ENCODE results near the gene GXYLT2. TPM values are rescaled to one million over a fixed set of nuclear protein-coding genes. Genes with fewer than 3 reads are reported as not detected.

Gene GXYLT2, protein sequence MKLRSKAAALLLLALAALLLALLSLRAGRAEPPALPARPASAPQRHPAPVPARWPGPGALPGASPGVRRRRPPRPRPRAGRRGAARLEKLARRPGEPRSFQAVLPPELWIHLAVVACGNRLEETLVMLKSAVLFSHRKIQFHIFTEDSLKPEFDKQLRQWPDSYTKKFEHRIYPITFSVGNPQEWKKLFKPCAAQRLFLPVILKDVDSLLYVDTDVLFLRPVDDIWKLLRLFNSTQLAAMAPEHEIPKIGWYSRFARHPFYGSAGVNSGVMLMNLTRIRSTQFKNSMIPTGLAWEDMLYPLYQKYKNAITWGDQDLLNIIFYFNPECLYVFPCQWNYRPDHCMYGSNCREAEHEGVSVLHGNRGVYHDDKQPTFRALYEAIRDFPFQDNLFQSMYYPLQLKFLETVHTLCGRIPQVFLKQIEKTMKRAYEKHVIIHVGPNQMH
- 2.0 TPM for polyA plus RNA-seq (2012; ENCODE audit: insufficient read length, low read depth)

DNA sequence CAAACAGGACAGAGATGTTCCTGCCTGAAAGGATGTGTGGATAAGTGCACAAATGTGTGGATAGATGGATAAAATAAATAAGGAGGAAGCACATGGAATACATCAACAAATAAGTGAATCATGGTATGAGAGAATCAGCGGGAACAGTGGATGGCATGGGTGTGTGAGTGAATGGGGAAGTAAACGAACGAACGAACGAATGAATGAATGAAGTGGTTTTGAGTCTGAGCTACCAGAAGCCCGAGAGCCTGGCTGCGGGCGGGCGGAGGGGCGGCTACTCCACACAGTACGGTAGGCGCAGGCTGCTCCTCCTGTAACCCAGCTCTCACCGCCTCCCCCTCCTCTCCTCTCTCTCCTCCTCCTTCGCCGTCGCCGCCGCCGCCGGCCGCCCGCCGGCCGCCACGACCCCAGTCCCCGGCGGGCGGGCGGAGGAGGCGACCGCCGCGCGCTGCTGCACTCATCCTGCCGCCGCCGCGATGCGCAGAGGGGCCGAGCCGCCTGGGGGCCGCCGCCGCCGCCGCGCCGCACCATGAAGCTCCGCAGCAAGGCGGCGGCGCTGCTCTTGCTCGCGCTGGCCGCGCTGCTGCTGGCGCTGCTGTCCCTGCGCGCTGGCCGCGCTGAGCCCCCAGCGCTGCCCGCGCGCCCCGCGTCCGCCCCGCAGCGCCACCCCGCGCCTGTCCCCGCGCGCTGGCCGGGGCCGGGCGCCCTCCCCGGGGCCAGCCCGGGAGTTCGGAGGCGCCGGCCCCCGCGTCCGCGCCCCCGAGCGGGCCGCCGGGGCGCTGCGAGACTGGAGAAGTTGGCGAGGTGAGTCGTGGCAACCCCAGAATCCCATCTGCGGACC is at the start of gene GXYLT2:
Gene GXYLT2, plus strand, starts transcription at position 342 of the 841 bp plus-strand sequence. Its CDS starts 188 bp downstream, at position 530.
- TF ChIP-seq SIN3A (IDR thresholded peaks at IDR 0.05; ENCODE audit: borderline replicate concordance, insufficient read depth, low read length) (0 out of 2 replicates have a peak, but pooled peaks have one; percentile 33), TAF1 (IDR thresholded peaks at IDR 0.05; ENCODE audit: borderline replicate concordance, insufficient read depth, low read length) (no peak), POLR2AphosphoS5 (IDR thresholded peaks at IDR 0.05; ENCODE audit: low read depth, low read length) (no peak), FOXP2 (optimal IDR thresholded peaks at IDR 0.05; ENCODE audit: borderline replicate concordance, extremely low read depth, extremely low read length, insufficient read depth) (peak; percentile 20)

DNA sequence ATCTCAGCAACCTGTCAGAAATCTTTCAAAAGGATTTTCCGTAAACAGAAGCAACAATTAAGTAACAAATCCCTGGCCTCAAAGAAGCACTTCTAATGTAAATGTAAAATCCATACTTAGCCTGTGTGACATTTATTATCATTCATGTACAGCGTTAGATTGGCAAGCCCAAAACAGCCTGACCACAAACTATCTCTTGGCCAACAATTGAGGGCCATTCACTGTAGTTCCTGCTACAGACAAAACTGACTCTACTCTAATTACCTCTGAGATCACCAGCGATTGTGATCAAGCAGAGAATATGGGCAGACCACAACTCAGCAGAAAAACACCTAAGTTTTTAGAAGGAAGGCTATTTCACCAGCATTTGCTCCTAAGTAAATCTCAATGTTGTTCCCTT is 48.8 kb upstream of the GXYLT2 start:
- no peak for TF ChIP-seq POLR2AphosphoS5 (IDR thresholded peaks at IDR 0.05; ENCODE audit: low read depth, low read length)
- no peak for TF ChIP-seq TAF1 (IDR thresholded peaks at IDR 0.05; ENCODE audit: borderline replicate concordance, insufficient read depth, low read length)
- TF ChIP-seq SIN3A (IDR thresholded peaks at IDR 0.05; ENCODE audit: borderline replicate concordance, insufficient read depth, low read length), result no peak

DNA sequence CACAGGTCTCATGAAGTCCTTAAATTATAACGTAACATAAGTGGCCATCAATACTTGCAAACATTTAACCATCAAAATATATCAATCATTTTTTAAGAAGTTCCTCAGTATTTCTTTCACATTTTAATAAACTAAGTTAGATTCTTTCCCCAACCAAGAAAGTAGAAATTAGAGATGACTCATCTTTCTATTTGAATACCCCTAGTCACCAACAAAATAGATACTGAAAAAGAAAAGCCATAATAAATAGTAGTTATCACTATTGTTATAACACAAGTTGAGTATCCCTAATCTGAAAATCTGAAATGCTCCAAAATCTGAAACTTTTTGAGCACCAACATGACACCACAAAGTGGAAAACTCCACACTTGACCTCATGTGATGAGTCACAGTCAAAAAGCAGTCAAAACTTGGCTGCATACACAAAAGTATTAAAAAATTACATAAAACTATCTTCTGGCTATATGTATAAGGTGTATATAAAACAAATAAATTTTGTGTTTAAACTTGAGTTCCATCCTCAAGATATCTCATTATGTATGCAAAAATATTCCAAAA is 43.3 kb upstream of the GXYLT2 start:
- TF ChIP-seq FOXP2 (optimal IDR thresholded peaks at IDR 0.05; ENCODE audit: borderline replicate concordance, extremely low read depth, extremely low read length, insufficient read depth) (no peak), TAF1 (IDR thresholded peaks at IDR 0.05; ENCODE audit: borderline replicate concordance, insufficient read depth, low read length) (no peak), POLR2AphosphoS5 (IDR thresholded peaks at IDR 0.05; ENCODE audit: low read depth, low read length) (no peak), SIN3A (IDR thresholded peaks at IDR 0.05; ENCODE audit: borderline replicate concordance, insufficient read depth, low read length) (no peak)
- TF ChIP-seq, protein P1, sequence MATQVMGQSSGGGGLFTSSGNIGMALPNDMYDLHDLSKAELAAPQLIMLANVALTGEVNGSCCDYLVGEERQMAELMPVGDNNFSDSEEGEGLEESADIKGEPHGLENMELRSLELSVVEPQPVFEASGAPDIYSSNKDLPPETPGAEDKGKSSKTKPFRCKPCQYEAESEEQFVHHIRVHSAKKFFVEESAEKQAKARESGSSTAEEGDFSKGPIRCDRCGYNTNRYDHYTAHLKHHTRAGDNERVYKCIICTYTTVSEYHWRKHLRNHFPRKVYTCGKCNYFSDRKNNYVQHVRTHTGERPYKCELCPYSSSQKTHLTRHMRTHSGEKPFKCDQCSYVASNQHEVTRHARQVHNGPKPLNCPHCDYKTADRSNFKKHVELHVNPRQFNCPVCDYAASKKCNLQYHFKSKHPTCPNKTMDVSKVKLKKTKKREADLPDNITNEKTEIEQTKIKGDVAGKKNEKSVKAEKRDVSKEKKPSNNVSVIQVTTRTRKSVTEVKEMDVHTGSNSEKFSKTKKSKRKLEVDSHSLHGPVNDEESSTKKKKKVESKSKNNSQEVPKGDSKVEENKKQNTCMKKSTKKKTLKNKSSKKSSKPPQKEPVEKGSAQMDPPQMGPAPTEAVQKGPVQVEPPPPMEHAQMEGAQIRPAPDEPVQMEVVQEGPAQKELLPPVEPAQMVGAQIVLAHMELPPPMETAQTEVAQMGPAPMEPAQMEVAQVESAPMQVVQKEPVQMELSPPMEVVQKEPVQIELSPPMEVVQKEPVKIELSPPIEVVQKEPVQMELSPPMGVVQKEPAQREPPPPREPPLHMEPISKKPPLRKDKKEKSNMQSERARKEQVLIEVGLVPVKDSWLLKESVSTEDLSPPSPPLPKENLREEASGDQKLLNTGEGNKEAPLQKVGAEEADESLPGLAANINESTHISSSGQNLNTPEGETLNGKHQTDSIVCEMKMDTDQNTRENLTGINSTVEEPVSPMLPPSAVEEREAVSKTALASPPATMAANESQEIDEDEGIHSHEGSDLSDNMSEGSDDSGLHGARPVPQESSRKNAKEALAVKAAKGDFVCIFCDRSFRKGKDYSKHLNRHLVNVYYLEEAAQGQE (IDR thresholded peaks at IDR 0.05; ENCODE audit: insufficient read depth in 1 of 2, low read depth in 2 of 2, low read length in 2 of 2), result no peak

DNA sequence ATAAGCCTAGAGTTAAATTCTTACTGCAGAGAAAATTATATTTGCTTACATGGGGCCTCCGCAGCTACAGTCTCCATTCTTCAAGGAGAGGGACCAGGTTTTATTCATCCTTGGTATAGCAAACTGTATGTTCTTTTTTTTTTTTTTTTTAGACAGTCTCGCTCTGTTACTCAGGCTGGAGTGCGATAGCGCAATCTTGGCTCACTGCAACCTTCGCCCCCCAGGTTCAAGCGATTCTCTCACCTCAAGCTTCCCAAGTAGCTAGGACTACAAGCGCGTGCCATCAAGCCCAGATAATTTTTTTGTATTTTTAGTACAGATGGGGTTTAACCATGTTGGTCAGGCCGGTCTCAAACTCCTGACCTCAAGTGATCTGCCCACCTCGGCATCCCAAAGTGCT is 41.7 kb upstream of the GXYLT2 start:
- TF ChIP-seq, protein P1 (IDR thresholded peaks at IDR 0.05; ENCODE audit: insufficient read depth in 1 of 2, low read depth in 2 of 2, low read length in 2 of 2), result no peak
- no peak for TF ChIP-seq FOXP2 (optimal IDR thresholded peaks at IDR 0.05; ENCODE audit: borderline replicate concordance, extremely low read depth, extremely low read length, insufficient read depth)
- no peak for TF ChIP-seq TAF1 (IDR thresholded peaks at IDR 0.05; ENCODE audit: borderline replicate concordance, insufficient read depth, low read length)
- no peak for TF ChIP-seq SIN3A (IDR thresholded peaks at IDR 0.05; ENCODE audit: borderline replicate concordance, insufficient read depth, low read length)
- TF ChIP-seq POLR2AphosphoS5 (IDR thresholded peaks at IDR 0.05; ENCODE audit: low read depth, low read length), result no peak

DNA sequence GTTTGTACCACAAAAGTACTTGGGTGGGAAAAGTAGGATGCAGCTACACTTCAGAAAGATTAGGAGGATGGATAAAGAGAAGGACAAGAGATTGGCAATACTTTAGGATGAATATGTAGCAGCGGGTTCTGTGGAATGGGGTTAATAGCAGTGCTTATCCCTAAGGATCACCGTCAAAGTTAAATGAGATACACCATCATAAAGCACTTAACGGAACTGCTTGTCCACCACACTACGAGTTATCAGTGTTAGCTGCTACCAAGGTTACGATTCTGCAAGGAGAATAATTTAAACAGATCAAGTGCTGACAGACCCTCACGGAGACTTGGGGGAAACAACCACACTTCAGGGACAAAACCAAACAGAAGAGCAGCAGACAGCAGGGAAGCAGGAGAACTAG is 40.6 kb upstream of the GXYLT2 start:
- no peak for TF ChIP-seq SIN3A (IDR thresholded peaks at IDR 0.05; ENCODE audit: borderline replicate concordance, insufficient read depth, low read length)
- TF ChIP-seq, protein P1 (IDR thresholded peaks at IDR 0.05; ENCODE audit: insufficient read depth in 1 of 2, low read depth in 2 of 2, low read length in 2 of 2), result no peak
- no peak for TF ChIP-seq FOXP2 (optimal IDR thresholded peaks at IDR 0.05; ENCODE audit: borderline replicate concordance, extremely low read depth, extremely low read length, insufficient read depth)
- TF ChIP-seq POLR2AphosphoS5 (IDR thresholded peaks at IDR 0.05; ENCODE audit: low read depth, low read length), result no peak
- TF ChIP-seq TAF1 (IDR thresholded peaks at IDR 0.05; ENCODE audit: borderline replicate concordance, insufficient read depth, low read length), result no peak
